Natural killer cell (primary cell): ENCODE data around the gene FOXJ3. TPM values are rescaled to one million over a fixed set of nuclear protein-coding genes. Genes with fewer than 3 reads are reported as not detected.

Source experiments
- ATAC-seq, 3 donors: fragments of 150-1000 bp in 2 of 3; fragments of 200-7000 bp in 1 of 3; cut with Tn5 transposase; 1 replicate in 1 of 3; 2 replicates in 2 of 3; pipeline ENCODE4 v1.10.0; 2021; ENCODE audit warnings: mild to moderate bottlenecking in 2 of 3, moderate library complexity in 2 of 3
- DNase-seq, 2 donors: peaks; one replicate each; pipeline versions ENCODE4 v3.0.0 to v3.0.0-alpha.2; 2013 to 2021; ENCODE audit warnings: mixed read lengths in 1 of 2
- H3K27ac ChIP-seq: one replicate; pipeline ENCODE4 v1.5.1; 2013; ENCODE audit warnings: mild to moderate bottlenecking, low read length
- H3K27me3 ChIP-seq: one replicate; pipeline ENCODE4 v1.6.1; 2013; ENCODE audit warnings: low read length; ENCODE audit not compliant: control insufficient read depth, insufficient read depth
- H3K36me3 ChIP-seq: one replicate; pipeline ENCODE4 v1.6.1; 2013; ENCODE audit warnings: low read length; ENCODE audit not compliant: control insufficient read depth, insufficient read depth
- H3K4me1 ChIP-seq: one replicate; pipeline ENCODE4 v1.6.1; 2013; ENCODE audit warnings: low read length; ENCODE audit not compliant: control insufficient read depth, insufficient read depth
- H3K4me3 ChIP-seq: one replicate; pipeline ENCODE4 v1.5.1; 2013; ENCODE audit warnings: low read length
- H3K9me3 ChIP-seq: one replicate; pipeline ENCODE4 v1.6.1; 2013; ENCODE audit warnings: low read length; ENCODE audit not compliant: control insufficient read depth, insufficient read depth
- H3K27ac Mint-ChIP-seq, 2 donors: one replicate each; pipeline ENCODE4 v1.8.0; 2022; ENCODE audit warnings: mild to moderate bottlenecking in 2 of 2, mixed read lengths in 2 of 2, moderate library complexity in 1 of 2
- H3K27me3 Mint-ChIP-seq, 2 donors: one replicate each; pipeline ENCODE4 v1.8.0; 2022; ENCODE audit warnings: low read depth in 2 of 2, mixed read lengths in 2 of 2
- H3K36me3 Mint-ChIP-seq: one replicate; pipeline ENCODE4 v1.8.0; 2022; ENCODE audit warnings: mixed read lengths
- H3K4me1 Mint-ChIP-seq, 2 donors: one replicate each; pipeline ENCODE4 v1.8.0; 2022; ENCODE audit warnings: mixed read lengths in 2 of 2
- H3K4me3 Mint-ChIP-seq: one replicate; pipeline ENCODE4 v1.8.0; 2022; ENCODE audit warnings: mild to moderate bottlenecking, moderate library complexity, mixed read lengths
- H3K9me3 Mint-ChIP-seq, 2 donors: one replicate each; pipeline ENCODE4 v1.8.0; 2022; ENCODE audit warnings: mixed read lengths in 2 of 2
- CTCF ChIP-seq: fragments of 200-600 bp; IDR thresholded peaks from one replicate; pipeline ENCODE4 v1.8.0; 2022; ENCODE audit warnings: antibody characterized with exemption
- WGBS: methylation state at CpG from one replicate; pipeline ENCODE4 v1.1.7; 2013; ENCODE audit warnings: missing lambda C conversion rate; ENCODE audit not compliant: insufficient coverage; 5-methylcytosine and 5-hydroxymethylcytosine counted together
- intact Hi-C: fragments of 100-400 bp; cut with micrococcal nuclease; formaldehyde crosslinking; loops from one replicate; pipeline ENCODE4 v1.14.2; 2022
- total RNA-seq, 4 donors: library from RNA; stranded (reverse); fragments of 120-200 nt in 1 of 4; gene quantifications; one replicate each; pipeline versions ENCODE4 v1.2.3 to v1.2.4, GENCODE V29; 2013 to 2022

Gene FOXJ3
- total RNA-seq, 3 donors from 2014 or later (not counting 1 experiment from before 2014, with no cell fraction given) = 81.9 to 93.8 (median 82.5) TPM

GRCh38 chr1:42191319-42191718 lies 143.7 kb downstream of the FOXJ3 start:
- 80% methylated on average over 8 of the region's 8 CpGs for WGBS
- Mint-ChIP-seq H3K36me3 (peaks cover 9% of the 10 kb centered on the region), H3K9me3 (no peaks in the 10 kb centered on the region), H3K27me3 (no peaks in the 10 kb centered on the region), H3K27ac (peak overlapping the region; percentile 24 to 78), H3K4me3 (peak overlapping the region; percentile 43), H3K4me1 (peaks cover 16 to 27% of the 10 kb centered on the region in 2 donors)
- Histone ChIP-seq H3K4me1 (peaks cover 4% of the 10 kb centered on the region), H3K27ac (no peak overlapping the region), H3K27me3 (no peaks in the 10 kb centered on the region), H3K36me3 (peaks cover 49% of the 10 kb centered on the region), H3K9me3 (no peaks in the 10 kb centered on the region), H3K4me3 (no peak overlapping the region)
- TF ChIP-seq CTCF = no peak
- DNase-seq = no peak
- intact Hi-C loops = no loop called here
- ATAC-seq = peak in 1 of 3 donors; percentile 45

- Histone ChIP-seq H3K27ac (no peak overlapping the region), H3K4me3 (no peak overlapping the region), H3K36me3 (peaks cover 46% of the 10 kb centered on the region), H3K4me1 (peaks cover 4% of the 10 kb centered on the region), H3K27me3 (no peaks in the 10 kb centered on the region), H3K9me3 (no peaks in the 10 kb centered on the region)
- peaks cover 9% of the 10 kb centered on the region for H3K36me3 Mint-ChIP-seq
- no peak for TF ChIP-seq CTCF
- H3K9me3 Mint-ChIP-seq = no peaks in the 10 kb centered on the region
- H3K4me3 Mint-ChIP-seq = no peak overlapping the region
- DNase-seq = no peak
- H3K4me1 Mint-ChIP-seq = peaks cover 16 to 27% of the 10 kb centered on the region in 2 donors
- intact Hi-C loops = no loop called here
- H3K27ac Mint-ChIP-seq = no peak overlapping the region
- 94% methylated on average over 5 of the region's 6 CpGs for WGBS
- no peak for ATAC-seq
- H3K27me3 Mint-ChIP-seq = no peaks in the 10 kb centered on the region
Observed at GRCh38 chr1:42189931-42190853, 144.8 kb downstream of the FOXJ3 start.

GRCh38 chr1:42186152-42186551 lies 148.9 kb downstream of the FOXJ3 start:
- Mint-ChIP-seq H3K4me1 (peaks cover 8 to 10% of the 10 kb centered on the region in 2 donors), H3K27ac (no peak overlapping the region), H3K27me3 (no peaks in the 10 kb centered on the region), H3K4me3 (no peak overlapping the region), H3K9me3 (no peaks in the 10 kb centered on the region), H3K36me3 (peaks cover 9% of the 10 kb centered on the region)
- no peak for TF ChIP-seq CTCF
- Histone ChIP-seq H3K27me3 (no peaks in the 10 kb centered on the region), H3K27ac (no peak overlapping the region), H3K4me1 (peaks cover under 1% of the 10 kb centered on the region), H3K36me3 (peaks cover 44% of the 10 kb centered on the region), H3K4me3 (no peak overlapping the region), H3K9me3 (no peaks in the 10 kb centered on the region)
- ATAC-seq (no peak), DNase-seq (no peak)
- WGBS = 95% methylated on average over 3 of the region's 3 CpGs
- intact Hi-C loops = no loop called here
